Thymus (tissue), 11 donors: ENCODE measurements around the gene PBX1. TPM values are rescaled to one million over a fixed set of nuclear protein-coding genes. Genes with fewer than 3 reads are reported as not detected.

Source experiments
- DNase-seq, 9 donors: peaks; one replicate each; pipeline ENCODE4 v3.0.0-alpha.2; 2013; ENCODE audit warnings: low spot score in 9 of 9, low read depth in 6 of 9, missing footprints in 1 of 9
- H3K27ac ChIP-seq, 2 donors: one replicate each; pipeline ENCODE4 v1.5.1; 2013; ENCODE audit warnings: control low read depth in 1 of 2, low read depth in 1 of 2, low read length in 1 of 2, mild to moderate bottlenecking in 1 of 2, moderate library complexity in 1 of 2
- H3K27me3 ChIP-seq, 2 donors: one replicate each; pipeline ENCODE4 v1.5.1; 2013; ENCODE audit warnings: low read length in 1 of 2; ENCODE audit not compliant: control insufficient read depth in 2 of 2, insufficient read depth in 1 of 2
- H3K36me3 ChIP-seq, 2 donors: one replicate each; pipeline ENCODE4 v1.5.1; 2013; ENCODE audit warnings: low read length in 1 of 2, mild to moderate bottlenecking in 1 of 2, moderate library complexity in 1 of 2; ENCODE audit not compliant: control insufficient read depth in 2 of 2, insufficient read depth in 2 of 2
- H3K4me1 ChIP-seq, 2 donors: one replicate each; pipeline ENCODE4 v1.5.1; 2013; ENCODE audit warnings: low read length in 2 of 2; ENCODE audit not compliant: control insufficient read depth in 2 of 2, insufficient read depth in 2 of 2
- H3K4me3 ChIP-seq, 2 donors: one replicate each; pipeline ENCODE4 v1.5.1; 2013; ENCODE audit warnings: low read length in 2 of 2, control low read depth in 1 of 2, mild to moderate bottlenecking in 1 of 2
- H3K9me3 ChIP-seq, 2 donors: one replicate each; pipeline ENCODE4 v1.5.1; 2013; ENCODE audit warnings: low read length in 1 of 2, mild to moderate bottlenecking in 1 of 2; ENCODE audit not compliant: control insufficient read depth in 2 of 2, insufficient read depth in 1 of 2
- WGBS: extraction: QIAGEN DNeasy Blood & Tissue Kit; methylation state at CpG from one replicate; pipeline ENCODE4 v1.1.7; 2013; 5-methylcytosine and 5-hydroxymethylcytosine counted together
- polyA plus RNA-seq: library from polyadenylated mRNA; stranded (reverse); fragments of 200-250 nt; gene quantifications from one replicate; pipeline ENCODE4 v1.2.3, GENCODE V29; 2013
- total RNA-seq: library from RNA; stranded (reverse); fragments of 120-200 nt; gene quantifications from one replicate; pipeline ENCODE4 v1.2.4, GENCODE V29; 2013
- donor health status: healthy.

PBX1 gene
- total and polyA plus RNA-seq, 2 donors: 12.7 to 12.9 TPM

GRCh38 chr1:164780111-164780812, 221.3 kb downstream of the PBX1 start:
- H3K4me1 ChIP-seq: peaks cover 0 to 4% of the 10 kb centered on the region in 2 donors

GRCh38 chr1:164780863-164781262, 221.9 kb downstream of the PBX1 start:
- no peaks in the 10 kb centered on the region for H3K27me3 ChIP-seq
- no peak overlapping the region for H3K4me3 ChIP-seq
- no peaks in the 10 kb centered on the region for H3K4me1 ChIP-seq
- H3K36me3 ChIP-seq: no peaks in the 10 kb centered on the region
- no peaks in the 10 kb centered on the region for H3K9me3 ChIP-seq
- WGBS: 95% methylated on average over 8 of the region's 8 CpGs
- H3K27ac ChIP-seq: no peak overlapping the region
- DNase-seq: no peak

More at GRCh38 chr1:164780111-164780812, 221.3 kb downstream of the PBX1 start:
- Histone ChIP-seq H3K4me3 (no peak overlapping the region), H3K27ac (no peak overlapping the region), H3K36me3 (no peaks in the 10 kb centered on the region), H3K9me3 (no peaks in the 10 kb centered on the region), H3K27me3 (no peaks in the 10 kb centered on the region)
- 89% methylated on average over 12 of the region's 12 CpGs for WGBS
- DNase-seq: no peak

GRCh38 chr1:164781972-164782371, 223.0 kb downstream of the PBX1 start:
- whole genome bisulfite sequencing: 90% methylated on average over 1 of the region's 1 CpG
- peaks cover 0 to under 1% of the 10 kb centered on the region in 2 donors for H3K4me1 ChIP-seq
- no peak for DNase-seq

GRCh38 chr1:164783778-164784555, 225.0 kb downstream of the PBX1 start:
- no peak for DNase-seq
- Histone ChIP-seq H3K4me3 (no peak overlapping the region), H3K27me3 (no peaks in the 10 kb centered on the region), H3K36me3 (no peaks in the 10 kb centered on the region), H3K27ac (no peak overlapping the region), H3K9me3 (no peaks in the 10 kb centered on the region), H3K4me1 (peaks cover 0 to 3% of the 10 kb centered on the region in 2 donors)
- 92% methylated on average over 13 of the region's 13 CpGs for WGBS

More at GRCh38 chr1:164781972-164782371, 223.0 kb downstream of the PBX1 start:
- H3K4me3 ChIP-seq: no peak overlapping the region
- no peaks in the 10 kb centered on the region for H3K9me3 ChIP-seq
- H3K27ac ChIP-seq: no peak overlapping the region
- no peaks in the 10 kb centered on the region for H3K36me3 ChIP-seq
- no peaks in the 10 kb centered on the region for H3K27me3 ChIP-seq

- H3K9me3 ChIP-seq: no peaks in the 10 kb centered on the region
- H3K27me3 ChIP-seq: no peaks in the 10 kb centered on the region
- DNase-seq: no peak
- no peak overlapping the region for H3K4me3 ChIP-seq
- no peaks in the 10 kb centered on the region for H3K36me3 ChIP-seq
- 92% methylated on average over 6 of the region's 6 CpGs for WGBS
- no peak overlapping the region for H3K27ac ChIP-seq
- H3K4me1 ChIP-seq: peaks cover 0 to 3% of the 10 kb centered on the region in 2 donors
Observed at GRCh38 chr1:164784960-164785359, 226.0 kb downstream of the PBX1 start.

GRCh38 chr1:164785841-164786534, 227.0 kb downstream of the PBX1 start:
- DNase-seq: no peak
- Histone ChIP-seq H3K9me3 (no peaks in the 10 kb centered on the region), H3K27me3 (no peaks in the 10 kb centered on the region), H3K4me3 (no peak overlapping the region), H3K4me1 (peaks cover 0 to 3% of the 10 kb centered on the region in 2 donors), H3K27ac (no peak overlapping the region), H3K36me3 (no peaks in the 10 kb centered on the region)
- WGBS: 82% methylated on average over 6 of the region's 6 CpGs

GRCh38 chr1:164786980-164787833, 228.2 kb downstream of the PBX1 start:
- WGBS: 27% methylated on average over 10 of the region's 10 CpGs
- H3K4me3 ChIP-seq: no peak overlapping the region
- H3K9me3 ChIP-seq: no peaks in the 10 kb centered on the region
- H3K4me1 ChIP-seq: peaks cover 0 to 3% of the 10 kb centered on the region in 2 donors
- H3K27me3 ChIP-seq: no peaks in the 10 kb centered on the region
- peak; percentile 16 to 59 (median 33) for DNase-seq
- H3K36me3 ChIP-seq: no peaks in the 10 kb centered on the region
- H3K27ac ChIP-seq: peak overlapping the region in 1 of 2 donors; percentile 51

- Histone ChIP-seq H3K36me3 (no peaks in the 10 kb centered on the region), H3K27ac (peak overlapping the region in 1 of 2 donors; percentile 51), H3K4me3 (no peak overlapping the region), H3K4me1 (peaks cover 0 to 3% of the 10 kb centered on the region in 2 donors), H3K27me3 (no peaks in the 10 kb centered on the region), H3K9me3 (no peaks in the 10 kb centered on the region)
- DNase-seq: no peak
- 92% methylated on average over 8 of the region's 8 CpGs for WGBS
Observed at GRCh38 chr1:164787834-164788231, 228.8 kb downstream of the PBX1 start.
